IMR-90 (cell line): ENCODE measurements around the gene CCDC102B.

Source experiments
- CHD1 ChIP-seq: IDR thresholded peaks from 2 replicates; pipeline ENCODE4 v1.6.1; 2012; ENCODE audit warnings: low read depth, low read length, improper control_type of control experiment
- FOS ChIP-seq: fragments of 150-350 bp; IDR thresholded peaks from 2 replicates; pipeline ENCODE4 v1.6.1; 2016; ENCODE audit warnings: low read depth, low read length
- MAFK ChIP-seq: IDR thresholded peaks from 2 replicates; pipeline ENCODE4 v1.6.1; 2012; ENCODE audit warnings: low read depth, low read length, improper control_type of control experiment
- MXI1 ChIP-seq: IDR thresholded peaks from 2 replicates; pipeline ENCODE4 v1.6.1; 2012; ENCODE audit warnings: low read depth, mild to moderate bottlenecking, low read length, moderate library complexity, borderline replicate concordance
- POLR2A ChIP-seq: IDR thresholded peaks from 2 replicates; pipeline ENCODE4 v1.6.1; 2012; ENCODE audit warnings: mild to moderate bottlenecking, low read depth, low read length
- RCOR1 ChIP-seq: IDR thresholded peaks from 2 replicates; pipeline ENCODE4 v1.6.1; 2012; ENCODE audit warnings: mild to moderate bottlenecking, low read length, improper control_type of control experiment; ENCODE audit not compliant: insufficient replicate concordance
- TF ChIP-seq, protein P1 (sequence below): conservative IDR thresholded peaks from 2 replicates; pipeline ENCODE4 v1.5.1; 2012; ENCODE audit warnings: mild to moderate bottlenecking, low read depth, low read length, improper control_type of control experiment
- TF ChIP-seq, protein P2 (sequence below): fragments of 150-350 bp; IDR thresholded peaks from 2 replicates; pipeline ENCODE4 v1.6.1; 2016; ENCODE audit warnings: low read depth, mild to moderate bottlenecking, low read length, moderate library complexity, borderline replicate concordance

DNA sequence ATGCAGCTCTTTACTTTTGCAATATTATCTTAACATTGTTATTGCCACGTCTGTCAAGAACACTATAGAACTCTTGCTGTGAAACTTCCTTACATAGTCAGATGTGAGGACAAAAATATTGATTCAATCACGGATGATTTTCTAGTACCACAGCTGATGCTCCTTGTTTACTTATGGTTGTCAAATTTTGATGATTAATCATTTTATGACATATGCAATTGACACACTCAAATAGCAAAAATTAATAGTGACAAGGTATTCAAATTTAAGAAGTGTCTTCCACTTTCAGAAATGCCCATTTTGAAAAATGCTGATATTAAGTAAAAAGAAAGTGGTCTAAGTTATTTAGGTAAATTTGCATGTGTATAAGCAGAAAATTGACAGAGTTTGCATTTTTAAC is 284.0 kb downstream of the CCDC102B start:
- TF ChIP-seq, protein P1, sequence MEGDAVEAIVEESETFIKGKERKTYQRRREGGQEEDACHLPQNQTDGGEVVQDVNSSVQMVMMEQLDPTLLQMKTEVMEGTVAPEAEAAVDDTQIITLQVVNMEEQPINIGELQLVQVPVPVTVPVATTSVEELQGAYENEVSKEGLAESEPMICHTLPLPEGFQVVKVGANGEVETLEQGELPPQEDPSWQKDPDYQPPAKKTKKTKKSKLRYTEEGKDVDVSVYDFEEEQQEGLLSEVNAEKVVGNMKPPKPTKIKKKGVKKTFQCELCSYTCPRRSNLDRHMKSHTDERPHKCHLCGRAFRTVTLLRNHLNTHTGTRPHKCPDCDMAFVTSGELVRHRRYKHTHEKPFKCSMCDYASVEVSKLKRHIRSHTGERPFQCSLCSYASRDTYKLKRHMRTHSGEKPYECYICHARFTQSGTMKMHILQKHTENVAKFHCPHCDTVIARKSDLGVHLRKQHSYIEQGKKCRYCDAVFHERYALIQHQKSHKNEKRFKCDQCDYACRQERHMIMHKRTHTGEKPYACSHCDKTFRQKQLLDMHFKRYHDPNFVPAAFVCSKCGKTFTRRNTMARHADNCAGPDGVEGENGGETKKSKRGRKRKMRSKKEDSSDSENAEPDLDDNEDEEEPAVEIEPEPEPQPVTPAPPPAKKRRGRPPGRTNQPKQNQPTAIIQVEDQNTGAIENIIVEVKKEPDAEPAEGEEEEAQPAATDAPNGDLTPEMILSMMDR: no peak
- TF ChIP-seq POLR2A: no peak
- TF ChIP-seq MAFK: peak; percentile 79
- TF ChIP-seq, protein P2, sequence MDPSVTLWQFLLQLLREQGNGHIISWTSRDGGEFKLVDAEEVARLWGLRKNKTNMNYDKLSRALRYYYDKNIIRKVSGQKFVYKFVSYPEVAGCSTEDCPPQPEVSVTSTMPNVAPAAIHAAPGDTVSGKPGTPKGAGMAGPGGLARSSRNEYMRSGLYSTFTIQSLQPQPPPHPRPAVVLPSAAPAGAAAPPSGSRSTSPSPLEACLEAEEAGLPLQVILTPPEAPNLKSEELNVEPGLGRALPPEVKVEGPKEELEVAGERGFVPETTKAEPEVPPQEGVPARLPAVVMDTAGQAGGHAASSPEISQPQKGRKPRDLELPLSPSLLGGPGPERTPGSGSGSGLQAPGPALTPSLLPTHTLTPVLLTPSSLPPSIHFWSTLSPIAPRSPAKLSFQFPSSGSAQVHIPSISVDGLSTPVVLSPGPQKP: no peak
- no peak for TF ChIP-seq FOS
- TF ChIP-seq RCOR1: no peak
- TF ChIP-seq MXI1: no peak
- TF ChIP-seq CHD1: no peak
